ENCODE measurements around the gene BATF2. TPM values are rescaled to one million over a fixed set of nuclear protein-coding genes. Genes with fewer than 3 reads are reported as not detected.

Gene BATF2
- polyA plus RNA-seq, 1 donor, result 0.97 TPM

- DNase-seq (ENCODE audit: low read depth), result no peak
Measured at GRCh38 chr11:64969209-64969608, 27.6 kb downstream of the BATF2 start.

GRCh38 chr11:64967375-64967774, 29.4 kb downstream of the BATF2 start:
- no peak for DNase-seq (ENCODE audit: low read depth)

- no peak for DNase-seq (ENCODE audit: low read depth)
Measured at GRCh38 chr11:64963072-64963631, 33.6 kb downstream of the BATF2 start.

GRCh38 chr11:64960719-64961118, 36.1 kb downstream of the BATF2 start:
- no peak for DNase-seq (ENCODE audit: low read depth)

GRCh38 chr11:64959498-64959897, 37.3 kb downstream of the BATF2 start:
- no peak for DNase-seq (ENCODE audit: low read depth)

- no peak for DNase-seq (ENCODE audit: low read depth)
Measured at GRCh38 chr11:64954201-64954600, 42.6 kb downstream of the BATF2 start.

GRCh38 chr11:64951529-64951928, 45.2 kb downstream of the BATF2 start:
- no peak for DNase-seq (ENCODE audit: low read depth)

- no peak for DNase-seq (ENCODE audit: low read depth)
Measured at GRCh38 chr11:64947208-64947814, 49.5 kb downstream of the BATF2 start.

Other genes starting within 250 kb of the BATF2 start
- gene PYGM, start 237.0 kb downstream of the BATF2 start, polyA plus RNA-seq (ENCODE audit: insufficient read length), result 294 TPM
- 225 TPM for gene SF1, start 218.4 kb downstream of the BATF2 start, polyA plus RNA-seq (ENCODE audit: insufficient read length)
- 9.2 TPM for gene MAP4K2, start 193.8 kb downstream of the BATF2 start, polyA plus RNA-seq (ENCODE audit: insufficient read length)
- 18.4 TPM for gene MEN1, start 186.4 kb downstream of the BATF2 start, polyA plus RNA-seq (ENCODE audit: insufficient read length)
- gene CDC42BPG, start 152.3 kb downstream of the BATF2 start, polyA plus RNA-seq (ENCODE audit: insufficient read length), result 0.91 TPM
- 105 TPM for gene EHD1, start 118.3 kb downstream of the BATF2 start, polyA plus RNA-seq (ENCODE audit: insufficient read length)
- 12.0 TPM for gene ATG2A, start 79.8 kb downstream of the BATF2 start, polyA plus RNA-seq (ENCODE audit: insufficient read length)
- 9.9 TPM for gene PPP2R5B, start 72.3 kb downstream of the BATF2 start, polyA plus RNA-seq (ENCODE audit: insufficient read length)
- gene GPHA2, start 61.1 kb downstream of the BATF2 start, polyA plus RNA-seq (ENCODE audit: insufficient read length), result 0.35 TPM
- gene MAJIN, start 24.9 kb downstream of the BATF2 start, polyA plus RNA-seq (ENCODE audit: insufficient read length), result not detected
- 93.7 TPM for gene ARL2, start 17.2 kb upstream of the BATF2 start, polyA plus RNA-seq (ENCODE audit: insufficient read length)
- gene SNX15, start 30.5 kb upstream of the BATF2 start, polyA plus RNA-seq (ENCODE audit: insufficient read length), result 25.1 TPM
- 12.5 TPM for gene SAC3D1, start 44.2 kb upstream of the BATF2 start, polyA plus RNA-seq (ENCODE audit: insufficient read length)
- gene NAALADL1, start 61.6 kb upstream of the BATF2 start, polyA plus RNA-seq (ENCODE audit: insufficient read length), result 6.4 TPM
- 8.1 TPM for gene CDCA5, start 87.1 kb upstream of the BATF2 start, polyA plus RNA-seq (ENCODE audit: insufficient read length)
- 21.0 TPM for gene ZFPL1, start 87.3 kb upstream of the BATF2 start, polyA plus RNA-seq (ENCODE audit: insufficient read length)
- 123 TPM for gene VPS51, start 99.2 kb upstream of the BATF2 start, polyA plus RNA-seq (ENCODE audit: insufficient read length)
- gene TM7SF2, start 114.9 kb upstream of the BATF2 start, polyA plus RNA-seq (ENCODE audit: insufficient read length), result 16.4 TPM
- 4.3 TPM for gene ZNHIT2, start 120.7 kb upstream of the BATF2 start, polyA plus RNA-seq (ENCODE audit: insufficient read length)
- gene FAU, start 125.2 kb upstream of the BATF2 start, polyA plus RNA-seq (ENCODE audit: insufficient read length), result 1,074 TPM
- gene MRPL49, start 125.3 kb upstream of the BATF2 start, polyA plus RNA-seq (ENCODE audit: insufficient read length), result 24.2 TPM
- gene SYVN1, start 137.5 kb upstream of the BATF2 start, polyA plus RNA-seq (ENCODE audit: insufficient read length), result 38.2 TPM
- not detected for gene SPDYC, start 173.3 kb upstream of the BATF2 start, polyA plus RNA-seq (ENCODE audit: insufficient read length)
- 73.1 TPM for gene CAPN1, start 185.0 kb upstream of the BATF2 start, polyA plus RNA-seq (ENCODE audit: insufficient read length)